Measurements from ENCODE around the gene ZNRF3.
"Not testable (repeated sequence)": the region's sequence is repeated elsewhere in the genome, so short reads cannot be mapped to it uniquely, and the experiment has no call there.

The ZNRF3 gene

DNA sequence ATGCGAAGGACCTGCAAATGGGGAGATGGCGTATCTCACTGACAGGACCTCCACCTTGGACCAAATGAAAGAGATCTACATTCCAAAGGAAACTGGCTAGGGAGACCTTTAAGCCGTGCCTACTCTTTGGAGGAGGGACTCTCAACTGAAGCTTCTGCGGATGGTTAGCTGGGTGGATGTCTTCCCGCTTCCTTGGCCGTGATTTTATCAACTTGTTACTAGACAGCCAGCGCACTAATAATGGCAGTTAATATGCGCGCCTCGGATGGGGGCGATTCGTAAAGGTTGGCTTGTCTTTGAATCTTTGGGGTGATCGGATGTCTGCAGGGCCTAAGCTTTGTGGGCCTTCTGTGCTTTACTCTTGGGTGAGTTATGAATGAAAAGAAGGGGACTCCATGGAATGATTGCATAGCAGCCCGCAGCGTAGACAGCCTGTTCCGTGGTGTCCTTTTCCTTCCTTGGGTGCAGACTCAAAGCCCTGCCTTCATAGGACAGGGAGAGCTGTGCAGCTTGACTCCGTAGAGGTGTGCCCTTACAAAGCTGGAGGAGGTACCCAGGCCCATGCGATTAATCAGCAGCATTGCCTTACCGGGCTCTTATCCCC is 1.5 kb downstream of the ZNRF3 start:
- no peak for DNase-seq

- no peak for DNase-seq
These were observed 2.6 kb downstream of the ZNRF3 start for GRCh38 chr22:28885939-28886338.

DNA sequence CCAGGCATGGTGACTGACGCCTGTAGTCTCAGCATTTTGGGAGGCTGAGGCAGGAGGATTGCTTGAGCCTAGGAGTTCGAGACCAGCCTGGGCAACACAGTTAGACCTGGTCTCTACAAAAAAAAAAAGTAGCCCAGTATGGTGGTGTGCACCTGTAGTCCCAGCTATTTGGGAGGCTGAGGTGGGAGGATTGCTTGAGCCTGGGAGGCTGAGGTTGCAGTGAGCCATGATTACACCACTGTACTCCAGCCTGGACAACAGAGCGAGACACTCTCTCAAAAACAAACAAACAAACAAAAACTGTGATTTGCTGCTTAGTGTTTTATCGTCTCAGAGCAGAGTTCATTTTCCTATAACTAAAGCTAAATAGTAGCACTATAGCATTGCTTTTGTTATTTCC is 3.3 kb downstream of the ZNRF3 start:
- DNase-seq = not testable (repeated sequence)

DNA sequence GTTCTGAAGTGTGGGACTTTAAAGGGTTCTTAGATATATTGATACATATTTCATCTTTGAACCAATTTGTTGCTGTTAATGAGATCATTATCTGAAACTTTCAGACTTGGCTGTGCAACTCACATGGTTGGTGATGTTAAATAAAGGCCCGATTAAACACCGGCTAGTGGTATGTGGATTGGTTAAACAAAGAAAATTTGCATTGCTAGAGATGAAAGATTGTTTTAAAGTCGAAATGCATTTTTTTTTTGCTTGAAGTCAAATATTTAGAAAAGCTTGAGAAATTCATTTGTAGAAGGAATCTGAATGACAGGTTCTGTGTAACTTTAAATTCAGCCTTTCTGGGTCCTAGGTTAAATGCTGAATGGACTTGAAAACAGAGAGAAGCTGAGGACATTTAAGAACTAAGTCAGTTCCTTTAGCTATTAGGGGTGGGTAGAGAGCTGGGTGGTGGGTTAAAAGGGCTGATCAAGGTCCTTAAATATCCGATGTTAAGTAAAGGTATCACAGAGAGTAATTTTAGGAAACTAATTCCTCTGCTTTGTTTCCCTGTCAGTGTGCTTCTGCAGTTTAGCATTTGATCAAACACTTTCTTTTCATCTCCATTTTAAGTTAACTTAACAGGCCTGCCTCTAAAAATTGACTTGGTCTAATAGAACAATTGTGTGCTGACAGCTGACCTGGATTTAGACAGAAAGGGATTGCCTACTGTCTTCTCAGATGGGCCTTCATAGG is 4.5 kb downstream of the ZNRF3 start:
- DNase-seq = no peak

DNA sequence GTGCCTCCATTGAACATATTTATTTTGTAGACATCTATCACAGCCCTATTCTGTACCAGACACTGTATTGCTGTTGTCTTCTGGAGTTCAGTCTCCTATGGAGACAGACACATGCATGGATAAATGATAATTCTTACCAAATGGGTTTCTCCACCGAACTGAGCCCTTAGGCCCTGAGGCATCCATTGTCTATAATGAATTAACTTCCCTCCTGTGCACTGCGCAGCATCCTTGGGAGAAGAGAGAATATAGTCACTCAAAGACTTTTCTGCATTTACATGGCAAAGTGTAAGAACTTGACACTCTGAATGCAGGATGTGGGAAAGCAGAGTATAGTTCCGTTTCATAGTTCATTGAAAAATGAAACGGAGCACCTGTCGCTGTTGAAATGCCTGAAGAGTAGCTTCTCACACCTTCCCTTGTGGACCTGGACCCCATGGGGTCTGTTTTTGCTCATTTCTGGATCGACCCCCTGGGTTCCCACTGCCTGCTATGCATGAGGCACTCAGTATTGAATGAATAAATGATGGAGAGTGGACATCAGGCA is 6.2 kb downstream of the ZNRF3 start:
- no peak for DNase-seq

DNA sequence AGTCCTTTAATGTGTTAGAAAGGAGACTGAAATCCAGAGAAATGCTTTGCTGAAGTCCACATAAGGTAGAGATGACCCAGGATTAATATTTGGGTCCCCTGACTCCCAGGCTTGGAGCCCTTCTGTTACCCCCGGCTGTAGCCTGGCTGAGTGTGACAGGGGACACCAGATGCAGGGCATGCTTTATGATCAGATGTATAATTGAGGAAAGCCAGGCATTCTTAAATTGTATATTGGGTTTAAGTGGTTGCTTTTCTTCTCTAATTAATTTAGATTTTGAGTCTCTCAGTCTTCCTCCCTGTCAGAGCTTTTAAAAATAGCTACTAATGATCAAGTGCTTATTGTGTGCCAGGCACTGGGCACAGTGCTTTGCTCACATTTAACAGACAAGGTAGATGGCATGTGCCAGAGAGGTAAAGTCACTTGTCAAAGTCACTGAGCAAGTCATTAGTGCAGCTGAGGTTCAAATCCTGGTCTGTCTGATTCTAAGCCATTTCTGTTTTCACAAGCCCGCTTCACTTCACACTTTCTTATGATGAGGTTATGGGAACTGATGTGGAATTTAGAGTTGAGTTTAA is 7.9 kb downstream of the ZNRF3 start:
- no peak for DNase-seq

DNA sequence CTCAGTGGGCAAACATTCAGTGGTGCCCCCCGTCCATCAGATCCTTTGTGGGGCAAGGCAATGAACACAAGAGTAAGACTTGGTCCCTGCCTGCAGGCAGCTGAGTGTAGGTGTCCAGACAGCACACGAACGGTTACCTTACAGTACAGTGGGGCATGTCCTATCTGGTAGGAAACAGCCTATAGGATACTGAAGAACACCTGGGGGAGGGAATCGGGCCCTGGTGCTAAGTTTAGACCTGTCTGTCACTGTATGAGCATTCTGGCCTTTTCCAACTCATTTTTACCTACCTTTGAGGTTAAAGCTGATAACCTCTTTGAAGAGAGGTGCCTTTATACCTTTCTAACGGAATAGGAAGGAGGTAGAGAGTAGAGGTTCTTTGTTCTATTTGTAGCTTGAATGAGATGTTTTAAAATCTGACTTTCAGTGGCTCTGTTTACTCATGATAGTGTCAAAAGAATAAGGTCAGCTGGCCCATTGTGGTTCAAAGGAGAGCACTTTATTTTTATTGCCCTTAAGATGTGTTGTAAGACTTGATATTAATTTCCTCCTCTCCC is 8.9 kb downstream of the ZNRF3 start:
- no peak for DNase-seq

DNA sequence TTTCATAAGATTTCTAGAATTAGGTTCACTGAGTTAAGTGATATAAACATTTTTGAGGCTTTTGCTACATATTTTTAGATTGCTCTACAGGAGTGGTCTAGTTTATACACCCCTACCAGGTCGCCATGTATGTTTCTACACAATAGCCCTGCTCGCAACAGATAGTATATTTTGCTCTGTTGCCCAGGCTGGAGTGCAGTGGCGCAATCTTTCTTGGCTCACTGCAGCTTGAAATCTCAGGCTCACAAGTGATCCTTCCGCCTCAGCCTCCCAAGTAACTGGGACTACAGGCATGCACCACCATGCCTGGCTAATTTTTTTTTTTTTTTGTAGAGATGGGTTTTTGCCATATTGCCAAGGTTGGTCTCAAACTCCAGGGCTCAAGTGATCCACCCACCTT is 10.4 kb downstream of the ZNRF3 start:
- no peak for DNase-seq

DNA sequence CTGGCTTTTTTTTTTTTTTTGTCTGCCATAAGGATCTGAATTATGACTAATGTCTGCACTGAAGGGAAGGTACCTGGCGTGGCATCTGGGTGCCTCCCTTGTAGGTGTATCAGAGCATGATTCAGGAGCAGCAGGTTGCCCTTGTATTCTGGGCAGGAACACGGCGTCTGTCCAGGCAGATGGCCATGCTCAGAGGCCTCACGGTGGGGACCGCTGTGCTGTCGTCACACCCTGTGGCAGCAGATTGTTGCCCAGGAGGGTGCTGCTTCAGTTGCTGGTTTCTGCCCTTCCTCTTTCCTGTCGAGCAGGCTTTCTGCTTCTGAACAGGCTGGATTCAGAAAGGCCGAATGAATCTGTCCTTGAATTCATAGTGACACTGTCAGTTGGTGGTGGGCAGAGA is 11.0 kb downstream of the ZNRF3 start:
- DNase-seq = no peak

GRCh38 chr22:28894807-28895206 is 11.4 kb downstream of the ZNRF3 start:
- no peak for DNase-seq

- DNase-seq = no peak
These were observed 13.2 kb downstream of the ZNRF3 start for GRCh38 chr22:28896611-28897010.

DNA sequence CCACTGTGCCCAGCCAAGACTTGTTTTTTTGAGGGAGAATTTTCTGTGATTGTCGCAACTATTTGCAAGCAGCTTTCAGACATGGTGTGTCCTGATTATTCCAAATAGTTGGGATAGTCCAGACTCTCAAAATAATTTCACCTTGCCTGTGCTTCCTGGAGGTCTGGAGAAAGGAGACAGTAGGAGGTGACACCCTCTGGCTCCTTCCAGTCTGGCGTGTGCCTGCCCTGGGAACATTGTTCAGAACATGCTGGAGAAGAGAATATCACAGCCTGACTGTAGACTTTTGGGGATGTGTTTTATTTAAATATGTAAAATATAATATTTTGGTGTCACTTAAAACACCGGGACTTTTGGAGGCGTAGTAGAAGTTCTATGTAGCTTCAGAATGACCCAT is 14.9 kb downstream of the ZNRF3 start:
- DNase-seq = no peak

- no peak for DNase-seq
These were observed 16.0 kb downstream of the ZNRF3 start for GRCh38 chr22:28899199-28899853.

DNA sequence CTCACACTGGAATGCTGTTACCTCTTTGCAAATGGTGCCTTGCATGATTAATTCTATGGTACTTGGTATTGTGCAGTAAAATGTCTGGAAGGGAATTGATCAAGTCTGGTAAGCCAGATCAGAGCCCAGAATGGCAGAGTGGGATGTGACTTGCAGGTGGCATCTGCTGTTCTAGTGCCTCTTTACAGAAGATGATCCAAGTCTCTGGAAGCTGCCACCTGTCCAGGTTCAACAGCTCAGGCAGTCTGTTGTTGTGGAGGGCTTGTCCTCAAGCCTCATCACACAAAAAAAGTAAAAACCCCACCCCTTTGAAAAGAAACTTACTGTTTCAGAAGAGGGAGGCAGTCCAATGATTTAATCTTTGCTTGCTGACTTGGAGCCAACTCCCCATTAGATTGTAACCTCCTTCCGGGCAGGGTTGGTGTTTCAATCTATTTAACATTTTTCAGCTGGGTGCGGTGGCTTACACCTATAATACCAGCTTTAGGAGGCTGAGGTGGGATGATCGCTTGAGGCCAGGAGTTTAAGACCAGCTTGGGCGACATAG is 17.1 kb downstream of the ZNRF3 start:
- no peak for DNase-seq

- no peak for DNase-seq
These were observed 19.1 kb downstream of the ZNRF3 start for GRCh38 chr22:28902490-28902889.

DNA sequence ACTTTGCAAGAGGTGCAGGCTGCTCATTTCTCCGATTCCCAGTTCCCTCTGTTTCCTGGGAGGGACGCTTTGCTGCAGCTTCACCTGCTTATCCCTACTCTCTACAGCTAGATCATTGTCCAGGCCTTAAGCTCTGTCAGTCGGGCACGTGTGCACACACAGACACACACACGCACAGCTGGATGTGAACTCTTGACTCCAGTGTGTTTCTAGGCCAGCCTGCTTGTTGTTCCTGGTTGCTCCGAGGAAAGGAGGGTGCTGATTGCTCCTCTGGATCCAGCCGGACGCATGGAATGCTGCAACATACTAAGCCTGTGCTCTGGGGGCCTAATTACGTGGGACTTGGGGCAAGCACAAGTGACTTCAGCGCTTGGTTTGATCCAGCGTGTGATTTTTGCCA is 19.7 kb downstream of the ZNRF3 start:
- no peak for DNase-seq

DNA sequence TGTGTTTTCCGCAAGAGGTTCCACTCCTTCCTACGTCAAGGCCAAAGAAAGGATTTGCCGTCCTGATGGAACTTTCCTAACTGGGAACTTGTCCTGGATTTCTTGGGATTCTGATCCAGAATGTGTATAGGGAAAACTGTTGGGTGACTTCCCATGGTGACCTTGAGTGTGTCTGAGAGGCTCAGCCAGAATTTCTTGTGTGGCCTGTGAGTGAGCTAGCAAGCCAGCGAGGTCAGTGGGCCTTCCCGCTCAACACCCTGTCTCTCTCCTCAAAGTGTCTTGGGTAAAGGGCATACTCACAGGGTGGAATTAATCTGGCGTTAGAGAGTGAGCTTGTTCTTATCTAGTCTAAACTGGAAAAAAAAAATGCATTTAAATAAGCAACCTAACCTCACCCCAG is 20.4 kb downstream of the ZNRF3 start:
- no peak for DNase-seq

- no peak for DNase-seq
These were observed 21.0 kb downstream of the ZNRF3 start for GRCh38 chr22:28904211-28904896.

GRCh38 chr22:28905256-28905832 is 22.0 kb downstream of the ZNRF3 start:
- no peak for DNase-seq

GRCh38 chr22:28906312-28906711 is 22.9 kb downstream of the ZNRF3 start:
- no peak for DNase-seq

DNA sequence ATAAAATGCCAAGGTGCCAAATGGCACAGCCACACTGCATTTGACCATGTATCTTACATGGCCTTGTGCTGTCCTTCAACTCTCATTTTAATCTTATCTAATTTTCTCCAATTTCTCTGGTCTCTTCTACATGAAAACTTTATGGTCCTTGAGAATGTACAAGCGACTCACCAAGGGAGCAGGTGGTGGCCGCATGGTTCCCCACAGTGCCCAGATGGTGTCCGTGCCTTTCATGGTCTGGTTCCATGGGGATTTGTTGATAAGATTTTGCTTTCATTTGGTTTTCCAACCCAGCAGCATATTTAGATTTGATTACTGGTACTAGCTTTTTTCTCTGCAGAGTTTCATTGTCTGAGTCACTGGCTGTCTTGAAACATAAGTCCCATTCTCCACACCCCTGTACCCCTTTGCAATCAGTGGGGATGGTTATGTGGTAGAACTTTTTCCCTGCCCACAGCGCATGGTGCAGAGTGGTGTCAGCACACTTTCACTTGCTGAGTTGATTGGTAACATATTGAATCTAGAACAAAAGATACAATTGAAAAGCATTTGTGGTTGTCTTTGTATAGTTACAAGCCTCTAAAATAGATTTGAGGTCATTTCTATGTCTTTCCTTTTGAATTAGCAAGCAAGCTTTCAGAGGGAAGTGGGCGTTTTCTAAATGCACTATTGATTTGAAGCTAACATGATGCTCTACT is 24.1 kb downstream of the ZNRF3 start:
- DNase-seq = no peak
